Measurements from ENCODE around the gene EFHD1. TPM values are rescaled to one million over a fixed set of nuclear protein-coding genes. Genes with fewer than 3 reads are reported as not detected.

Gene EFHD1
- total RNA-seq, 4 donors from 2014 or later: 1.6 to 6.1 (median 3.7) TPM; not detected in 1

DNA sequence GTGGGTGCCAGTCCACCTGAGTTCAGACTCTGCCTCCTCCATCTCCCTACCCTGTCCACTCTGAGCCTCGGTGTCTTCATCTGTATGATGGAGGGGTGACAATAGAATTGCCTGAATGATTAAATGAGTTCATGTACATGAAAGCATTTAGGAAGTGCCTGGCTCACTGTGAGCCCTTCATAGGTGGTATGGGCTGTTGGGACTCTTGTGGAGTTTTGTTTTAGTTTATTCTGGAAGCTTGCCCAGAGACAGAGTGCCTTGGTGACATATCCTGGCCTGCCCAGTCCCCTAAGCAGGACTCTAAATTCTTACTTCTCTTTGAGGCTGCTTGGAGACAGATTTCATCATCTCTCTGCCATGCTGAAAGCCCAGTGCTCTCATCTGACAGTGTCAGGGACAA, 39.2 kb downstream of the EFHD1 start:
- TF ChIP-seq, protein P1, sequence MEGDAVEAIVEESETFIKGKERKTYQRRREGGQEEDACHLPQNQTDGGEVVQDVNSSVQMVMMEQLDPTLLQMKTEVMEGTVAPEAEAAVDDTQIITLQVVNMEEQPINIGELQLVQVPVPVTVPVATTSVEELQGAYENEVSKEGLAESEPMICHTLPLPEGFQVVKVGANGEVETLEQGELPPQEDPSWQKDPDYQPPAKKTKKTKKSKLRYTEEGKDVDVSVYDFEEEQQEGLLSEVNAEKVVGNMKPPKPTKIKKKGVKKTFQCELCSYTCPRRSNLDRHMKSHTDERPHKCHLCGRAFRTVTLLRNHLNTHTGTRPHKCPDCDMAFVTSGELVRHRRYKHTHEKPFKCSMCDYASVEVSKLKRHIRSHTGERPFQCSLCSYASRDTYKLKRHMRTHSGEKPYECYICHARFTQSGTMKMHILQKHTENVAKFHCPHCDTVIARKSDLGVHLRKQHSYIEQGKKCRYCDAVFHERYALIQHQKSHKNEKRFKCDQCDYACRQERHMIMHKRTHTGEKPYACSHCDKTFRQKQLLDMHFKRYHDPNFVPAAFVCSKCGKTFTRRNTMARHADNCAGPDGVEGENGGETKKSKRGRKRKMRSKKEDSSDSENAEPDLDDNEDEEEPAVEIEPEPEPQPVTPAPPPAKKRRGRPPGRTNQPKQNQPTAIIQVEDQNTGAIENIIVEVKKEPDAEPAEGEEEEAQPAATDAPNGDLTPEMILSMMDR (IDR thresholded peaks at IDR 0.05): no peak
- no peak for TF ChIP-seq POLR2AphosphoS5 (IDR thresholded peaks at IDR 0.05)
- TF ChIP-seq EP300 (IDR thresholded peaks at IDR 0.05; ENCODE audit: low read depth): no peak
- TF ChIP-seq POLR2A (IDR thresholded peaks at IDR 0.05): no peak
- no peak overlapping the region for H3K27ac ChIP-seq
- no peaks in the 10 kb centered on the region for H3K9me3 ChIP-seq
- no peaks in the 10 kb centered on the region for H3K36me3 ChIP-seq
- intact Hi-C loops (cut with DNase I; ENCODE audit: low total_unique reads): no loop called here
- in situ Hi-C loops (cut with MboI; ENCODE audit: low pct_ligation_motif_present in 1 of 4, low pct_unique_long_range_greater_than_20kb in 1 of 4, low sequenced_read_pairs in 3 of 4): no loop called here
- no peak for DNase-seq
- 62% methylated on average over 1 of the region's 1 CpG; no CpG with 5 or more reads in 1 of the 2 donors for WGBS, 2 donors (ENCODE audit: low coverage in 1 of 2)
- no peak overlapping the region for H3K4me3 ChIP-seq
- H3K4me1 ChIP-seq: no peaks in the 10 kb centered on the region
- no peaks in the 10 kb centered on the region for H3K27me3 ChIP-seq

DNA sequence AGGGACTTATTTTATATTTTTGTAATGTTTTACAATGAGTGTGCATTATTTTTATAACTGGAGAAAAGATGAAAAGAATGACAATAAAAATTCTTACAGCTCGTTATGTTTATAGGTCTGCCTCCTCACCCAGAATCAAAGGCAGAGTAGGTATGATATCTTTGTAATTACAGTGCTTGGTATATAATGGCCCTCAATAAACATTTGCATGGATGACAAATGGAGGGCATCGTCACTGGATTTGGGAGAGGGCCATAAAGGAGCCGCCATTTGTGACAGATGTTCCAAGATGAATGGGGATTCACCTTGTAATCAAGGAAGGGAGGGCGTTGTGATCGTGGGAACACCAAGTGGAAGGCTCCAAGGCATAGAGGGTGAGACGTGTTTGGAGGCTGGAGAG, 41.1 kb downstream of the EFHD1 start:
- in situ Hi-C loops (cut with MboI; ENCODE audit: low pct_ligation_motif_present in 1 of 4, low pct_unique_long_range_greater_than_20kb in 1 of 4, low sequenced_read_pairs in 3 of 4): no loop called here
- TF ChIP-seq, protein P1 (IDR thresholded peaks at IDR 0.05): no peak
- TF ChIP-seq POLR2A (IDR thresholded peaks at IDR 0.05) (no peak), EP300 (IDR thresholded peaks at IDR 0.05; ENCODE audit: low read depth) (no peak), POLR2AphosphoS5 (IDR thresholded peaks at IDR 0.05) (no peak)
- no peak overlapping the region for H3K27ac ChIP-seq
- no peaks in the 10 kb centered on the region for H3K9me3 ChIP-seq
- intact Hi-C loops (cut with DNase I; ENCODE audit: low total_unique reads): no loop called here
- no peak for DNase-seq
- WGBS, 2 donors (ENCODE audit: low coverage in 1 of 2): 21 to 39% methylated on average over 6 of the region's 6 CpGs
- H3K27me3 ChIP-seq: no peaks in the 10 kb centered on the region
- H3K4me3 ChIP-seq: no peak overlapping the region
- H3K4me1 ChIP-seq: no peaks in the 10 kb centered on the region
- H3K36me3 ChIP-seq: no peaks in the 10 kb centered on the region

DNA sequence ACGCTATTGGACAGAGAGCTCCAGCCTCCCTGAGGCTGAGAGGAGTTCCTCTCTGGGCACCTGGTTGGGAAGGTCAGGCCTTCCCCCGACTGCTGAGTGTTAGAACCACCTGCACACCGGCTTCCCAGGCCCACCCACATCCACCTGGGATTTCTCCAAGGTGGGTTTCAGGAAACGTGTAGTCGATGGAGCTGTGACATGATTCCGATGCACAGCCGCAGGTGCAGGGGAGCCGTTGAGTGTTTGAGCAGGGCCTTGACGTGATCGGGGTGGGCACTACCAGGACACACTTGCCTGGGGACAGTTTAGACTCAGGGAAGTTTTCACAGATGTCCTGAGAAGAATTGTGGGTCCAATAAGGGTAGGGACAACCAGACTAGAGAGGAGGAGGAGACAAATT, 42.0 kb downstream of the EFHD1 start:
- in situ Hi-C loops (cut with MboI; ENCODE audit: low pct_ligation_motif_present in 1 of 4, low pct_unique_long_range_greater_than_20kb in 1 of 4, low sequenced_read_pairs in 3 of 4) (no loop called here), intact Hi-C loops (cut with DNase I; ENCODE audit: low total_unique reads) (no loop called here)
- 84 to 100% methylated on average over 7 to 10 of the region's 10 CpGs for WGBS, 2 donors (ENCODE audit: low coverage in 1 of 2)
- H3K9me3 ChIP-seq: no peaks in the 10 kb centered on the region
- H3K27me3 ChIP-seq: no peaks in the 10 kb centered on the region
- no peak overlapping the region for H3K4me3 ChIP-seq
- TF ChIP-seq POLR2A (IDR thresholded peaks at IDR 0.05) (no peak), POLR2AphosphoS5 (IDR thresholded peaks at IDR 0.05) (no peak), EP300 (IDR thresholded peaks at IDR 0.05; ENCODE audit: low read depth) (no peak)
- TF ChIP-seq, protein P1 (IDR thresholded peaks at IDR 0.05): no peak
- H3K36me3 ChIP-seq: no peaks in the 10 kb centered on the region
- no peak for DNase-seq
- H3K4me1 ChIP-seq: no peaks in the 10 kb centered on the region
- H3K27ac ChIP-seq: no peak overlapping the region

DNA sequence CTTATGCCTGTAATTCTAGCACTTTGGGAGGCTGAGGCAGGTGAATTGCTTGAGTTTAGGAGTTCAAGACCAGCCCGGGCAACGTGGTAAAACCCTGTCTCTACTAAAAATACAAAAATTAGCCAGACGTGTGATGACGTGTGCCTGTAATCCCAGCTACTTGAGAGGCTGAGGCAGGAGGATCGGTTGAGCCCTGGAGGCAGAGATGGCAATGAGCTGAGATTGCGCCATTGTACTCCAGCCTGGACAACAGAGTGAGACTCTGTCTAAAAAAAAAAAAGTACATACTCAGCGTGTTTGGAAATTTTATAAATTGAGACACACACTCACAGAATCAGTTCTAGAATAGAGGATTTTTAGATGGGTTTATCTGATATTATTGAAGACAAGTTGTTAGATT, 46.6 kb downstream of the EFHD1 start:
- intact Hi-C loops (cut with DNase I; ENCODE audit: low total_unique reads) (no loop called here), in situ Hi-C loops (cut with MboI; ENCODE audit: low pct_ligation_motif_present in 1 of 4, low pct_unique_long_range_greater_than_20kb in 1 of 4, low sequenced_read_pairs in 3 of 4) (no loop called here)
- TF ChIP-seq POLR2A (IDR thresholded peaks at IDR 0.05) (no peak), EP300 (IDR thresholded peaks at IDR 0.05; ENCODE audit: low read depth) (no peak), POLR2AphosphoS5 (IDR thresholded peaks at IDR 0.05) (no peak)
- TF ChIP-seq, protein P1 (IDR thresholded peaks at IDR 0.05): no peak
- H3K27me3 ChIP-seq: no peaks in the 10 kb centered on the region
- no peaks in the 10 kb centered on the region for H3K9me3 ChIP-seq
- DNase-seq: no peak
- 77 to 91% methylated on average over 5 to 7 of the region's 7 CpGs for WGBS, 2 donors (ENCODE audit: low coverage in 1 of 2)
- no peaks in the 10 kb centered on the region for H3K4me1 ChIP-seq
- H3K36me3 ChIP-seq: no peaks in the 10 kb centered on the region
- no peak overlapping the region for H3K27ac ChIP-seq
- H3K4me3 ChIP-seq: no peak overlapping the region

Measured in transverse colon (tissue), 4 donors.